HG02763 (cell line): Measurements from ENCODE around the gene ANO10.
"Not testable (repeated sequence)": the region's sequence is repeated elsewhere in the genome, so short reads cannot be mapped to it uniquely, and the experiment has no call there.

Experiments
- ATAC-seq: cut with Tn5 transposase; IDR thresholded peaks from one replicate; pipeline ENCODE4 v1.9.1; 2021; ENCODE audit warnings: mild to moderate bottlenecking, moderate library complexity; ENCODE audit not compliant: unreplicated experiment

ANO10 gene, protein sequence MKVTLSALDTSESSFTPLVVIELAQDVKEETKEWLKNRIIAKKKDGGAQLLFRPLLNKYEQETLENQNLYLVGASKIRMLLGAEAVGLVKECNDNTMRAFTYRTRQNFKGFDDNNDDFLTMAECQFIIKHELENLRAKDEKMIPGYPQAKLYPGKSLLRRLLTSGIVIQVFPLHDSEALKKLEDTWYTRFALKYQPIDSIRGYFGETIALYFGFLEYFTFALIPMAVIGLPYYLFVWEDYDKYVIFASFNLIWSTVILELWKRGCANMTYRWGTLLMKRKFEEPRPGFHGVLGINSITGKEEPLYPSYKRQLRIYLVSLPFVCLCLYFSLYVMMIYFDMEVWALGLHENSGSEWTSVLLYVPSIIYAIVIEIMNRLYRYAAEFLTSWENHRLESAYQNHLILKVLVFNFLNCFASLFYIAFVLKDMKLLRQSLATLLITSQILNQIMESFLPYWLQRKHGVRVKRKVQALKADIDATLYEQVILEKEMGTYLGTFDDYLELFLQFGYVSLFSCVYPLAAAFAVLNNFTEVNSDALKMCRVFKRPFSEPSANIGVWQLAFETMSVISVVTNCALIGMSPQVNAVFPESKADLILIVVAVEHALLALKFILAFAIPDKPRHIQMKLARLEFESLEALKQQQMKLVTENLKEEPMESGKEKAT

DNA sequence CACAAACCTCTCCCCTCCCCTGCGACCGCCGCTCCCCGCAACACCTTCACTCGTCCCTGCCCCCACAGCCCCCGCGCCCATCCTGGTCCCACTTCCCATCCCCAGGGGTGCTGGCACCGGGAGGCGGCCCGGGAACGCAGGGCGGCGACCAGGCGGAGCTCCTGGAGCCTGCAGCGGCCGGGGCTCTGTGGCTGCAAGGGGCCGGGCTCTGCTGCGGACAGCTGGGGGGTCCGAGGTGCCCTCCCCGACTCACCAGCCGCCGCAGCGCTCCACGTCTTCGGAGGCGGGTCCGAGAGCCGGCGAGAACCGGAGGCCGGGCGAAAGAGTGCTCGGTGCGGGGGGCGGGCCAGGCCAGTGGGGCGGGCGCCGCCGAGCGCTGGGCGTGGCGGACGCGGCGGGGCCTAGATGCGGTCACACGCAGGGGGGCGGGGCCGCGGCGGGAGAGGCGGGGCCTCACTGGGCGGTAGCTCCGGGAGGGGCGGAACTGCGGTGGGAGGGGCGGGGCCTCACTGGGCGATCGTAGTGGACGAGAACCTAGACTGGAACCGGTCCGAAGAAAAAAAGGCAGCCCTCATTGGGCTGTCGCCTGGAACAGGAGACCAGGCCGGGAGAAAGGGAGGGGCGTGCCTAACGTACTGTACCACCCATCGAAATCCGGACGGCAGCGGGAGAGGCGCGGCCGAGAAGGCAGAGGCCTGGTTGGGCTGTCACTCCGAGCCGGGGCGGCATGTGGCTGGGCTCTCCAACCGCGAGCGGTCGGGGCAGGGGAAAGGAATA lies at the start of gene ANO10:
ANO10 (minus strand) TSS at position 356 of the 777 bp plus-strand sequence. CDS start 16,159 bp downstream, outside the sequence.
- peak; percentile 92 for ATAC-seq

GRCh38 chr3:43670635-43671522 lies 49.1 kb upstream of the ANO10 start:
- no peak for ATAC-seq

- not testable (repeated sequence) for ATAC-seq
Observed at GRCh38 chr3:43665011-43665410, 43.2 kb upstream of the ANO10 start.

- not testable (repeated sequence) for ATAC-seq
Observed at GRCh38 chr3:43661376-43661775, 39.6 kb upstream of the ANO10 start.

DNA sequence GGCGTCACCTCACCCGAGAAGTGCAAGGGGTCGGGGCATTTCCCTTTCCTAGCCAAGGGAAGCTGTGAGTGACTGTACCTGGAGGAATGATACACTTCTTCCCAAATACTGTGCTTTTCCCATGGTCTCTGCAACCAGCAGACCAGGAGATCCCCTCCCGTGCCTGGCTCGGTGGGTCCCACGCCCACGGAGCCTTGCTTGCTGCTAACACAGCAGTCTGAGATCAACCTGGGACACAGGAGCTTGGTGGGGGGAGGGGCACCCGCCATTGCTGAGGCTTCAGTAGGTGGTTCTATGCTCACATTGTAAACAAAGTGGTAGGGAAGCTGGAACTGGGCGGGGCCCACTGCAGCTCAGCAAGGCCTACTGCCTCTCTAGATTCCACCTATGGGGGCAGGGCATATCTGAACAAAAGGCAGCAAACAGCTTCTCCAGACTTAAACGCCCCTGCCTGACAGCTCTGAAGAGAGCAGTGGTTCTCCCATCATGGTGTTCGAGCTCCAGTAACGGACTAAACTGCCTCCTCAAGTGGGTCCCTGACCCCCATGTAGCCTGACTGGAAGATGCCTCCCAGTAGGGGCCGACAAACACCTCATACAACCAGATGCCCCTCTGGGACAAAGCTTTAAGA lies 37.6 kb upstream of the ANO10 start:
- no peak for ATAC-seq

DNA sequence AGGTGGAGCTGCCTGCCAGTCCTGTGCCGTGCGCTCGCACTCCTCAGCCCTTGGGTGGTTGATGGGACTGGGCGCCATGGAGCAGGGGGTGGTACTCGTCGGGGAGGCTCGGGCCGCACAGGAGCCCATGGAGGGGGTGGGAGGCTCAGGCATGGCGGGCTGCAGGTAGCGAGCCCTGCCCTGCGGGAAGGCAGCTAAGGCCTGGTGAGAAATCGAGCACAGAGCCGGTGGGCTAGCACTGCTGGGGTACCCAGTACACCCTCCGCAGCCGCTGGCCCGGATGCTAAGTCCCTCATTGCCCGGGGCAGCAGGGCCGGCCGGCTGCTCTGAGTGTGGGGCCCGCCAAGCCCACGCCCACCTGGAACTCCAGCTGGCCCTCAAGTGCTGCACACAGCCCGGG lies 34.6 kb upstream of the ANO10 start:
- ATAC-seq: not testable (repeated sequence)

DNA sequence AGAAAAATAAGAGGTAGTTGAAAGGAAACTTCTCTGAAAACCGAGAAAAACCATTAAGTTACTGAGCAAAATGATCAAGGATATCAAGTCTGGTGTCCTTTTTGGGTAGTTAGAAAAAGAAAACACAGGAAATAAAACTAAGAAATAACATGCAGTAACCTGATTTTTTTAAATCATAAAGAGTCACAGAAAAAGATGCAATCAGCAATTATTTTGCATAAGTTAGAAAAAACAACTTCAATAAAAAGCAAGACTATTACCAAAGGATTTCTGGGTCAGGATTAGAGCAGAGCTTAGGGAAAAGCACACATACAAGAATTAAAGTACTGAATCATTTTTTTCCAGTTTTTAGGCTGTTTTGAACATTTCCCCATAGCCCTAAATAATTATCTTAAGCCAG lies 28.5 kb upstream of the ANO10 start:
- ATAC-seq: no peak

GRCh38 chr3:43649365-43649968 lies 27.7 kb upstream of the ANO10 start:
- ATAC-seq: no peak

GRCh38 chr3:43648957-43649356 lies 27.1 kb upstream of the ANO10 start:
- ATAC-seq: no peak

- ATAC-seq: no peak
Observed at GRCh38 chr3:43647331-43648166, 25.7 kb upstream of the ANO10 start.

GRCh38 chr3:43644443-43644842 lies 22.6 kb upstream of the ANO10 start:
- no peak for ATAC-seq

DNA sequence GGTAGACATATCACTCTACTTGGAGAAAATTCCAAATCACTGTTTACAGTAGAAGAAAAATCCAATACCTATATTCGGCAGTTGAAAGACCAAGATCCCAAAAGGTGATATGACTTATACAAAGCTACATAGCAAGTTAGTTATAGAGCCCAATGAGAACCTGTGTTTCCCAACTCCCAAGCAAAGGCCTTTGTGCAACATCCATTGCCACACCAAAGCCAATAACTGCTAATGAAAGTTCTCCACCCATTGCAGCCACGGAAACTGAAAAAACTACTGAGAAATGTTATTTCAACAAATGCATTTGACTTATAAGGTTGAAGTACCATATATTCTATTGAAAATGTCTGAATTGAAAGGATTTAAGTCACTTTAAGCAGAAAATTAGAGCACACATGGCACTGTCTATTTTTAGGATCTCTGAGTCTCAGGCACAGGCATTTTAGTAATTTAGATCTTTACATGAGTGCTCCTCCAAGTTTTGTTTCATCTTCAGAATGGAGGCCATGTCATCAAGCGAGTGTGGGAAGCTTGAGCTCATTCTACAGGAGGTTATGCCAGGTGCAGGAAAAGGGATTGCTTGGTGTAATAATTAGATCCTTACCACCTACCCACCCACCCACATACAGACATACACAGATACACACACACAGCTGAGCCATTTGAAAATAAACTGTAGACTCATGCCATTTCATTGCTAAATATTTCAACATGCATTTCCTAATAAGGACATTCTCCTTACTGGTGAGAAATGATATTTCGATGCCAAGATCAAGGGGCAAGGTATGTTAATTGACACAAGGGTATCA lies 19.7 kb upstream of the ANO10 start:
- ATAC-seq: no peak

DNA sequence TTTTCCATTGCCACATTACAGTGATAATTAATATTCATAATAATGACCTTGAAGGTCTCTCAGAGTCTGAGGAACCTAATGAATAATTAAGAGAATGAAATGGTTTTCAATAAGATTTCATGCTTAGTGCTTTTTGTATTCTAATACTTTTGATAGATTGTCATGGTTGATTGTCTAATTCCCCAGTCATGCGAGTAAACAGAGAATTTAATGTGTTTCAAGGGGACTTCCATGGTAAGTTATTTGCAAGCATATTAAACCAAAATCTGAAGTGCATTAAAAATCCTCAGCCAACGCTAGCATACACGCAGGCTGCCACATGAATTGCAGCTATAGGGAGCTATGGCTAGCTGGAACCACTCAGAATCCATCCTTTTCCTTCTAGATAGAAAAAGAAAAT lies 18.9 kb upstream of the ANO10 start:
- ATAC-seq: no peak

- peak; percentile 61 for ATAC-seq
Observed at GRCh38 chr3:43638594-43639447, 17.0 kb upstream of the ANO10 start.

DNA sequence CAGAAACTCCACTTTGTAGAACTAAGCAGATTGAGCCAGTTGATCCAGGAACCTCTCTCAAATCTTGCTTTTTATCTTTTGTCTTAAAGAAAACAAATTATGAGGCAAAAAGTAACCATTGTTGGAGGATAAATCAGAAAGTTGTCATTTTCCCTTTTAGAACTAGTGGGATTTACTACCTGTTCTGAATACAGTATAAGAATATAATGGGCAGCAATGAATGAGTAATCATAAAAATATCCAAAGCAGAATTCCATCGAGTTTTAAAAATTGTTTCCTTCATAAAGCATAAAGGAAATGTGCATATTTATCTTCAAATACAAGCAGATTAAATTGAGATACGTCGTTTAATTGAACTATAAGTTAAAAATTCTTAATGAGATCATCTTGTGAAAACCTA lies 15.9 kb upstream of the ANO10 start:
- no peak for ATAC-seq

GRCh38 chr3:43632986-43633385 lies 11.2 kb upstream of the ANO10 start:
- ATAC-seq: no peak

DNA sequence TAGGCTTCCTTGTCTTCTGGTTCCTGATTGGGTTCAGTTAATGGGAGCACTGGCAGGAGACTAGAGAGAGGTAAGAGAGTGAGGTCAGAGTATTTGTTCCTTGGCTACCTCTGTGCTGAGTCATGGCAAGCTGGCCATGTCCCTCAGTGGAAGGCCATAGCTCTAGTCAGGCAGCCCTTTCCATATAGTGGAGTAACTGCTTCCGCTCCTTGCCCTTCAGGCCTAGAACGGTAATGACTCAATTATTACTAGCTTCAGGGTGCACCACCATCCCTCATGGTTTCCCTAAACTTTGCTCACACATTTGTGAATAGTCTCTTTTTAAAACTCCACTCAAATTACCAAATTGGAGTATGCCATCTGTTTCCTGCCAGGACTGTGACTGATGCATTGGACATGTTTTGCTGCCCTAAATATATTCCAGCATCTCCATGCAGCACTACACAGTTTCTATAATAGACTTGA lies 10.5 kb upstream of the ANO10 start:
- ATAC-seq: no peak
